HG02884 (cell line): ENCODE data around the gene RABIF.

ENCODE experiments used
- ATAC-seq: cut with Tn5 transposase; IDR thresholded peaks from one replicate; pipeline ENCODE4 v1.9.1; 2021; ENCODE audit warnings: mild to moderate bottlenecking, moderate library complexity; ENCODE audit not compliant: unreplicated experiment

RABIF gene

GRCh38 chr1:202879128-202879527 lies 9.8 kb downstream of the RABIF start:
- no peak for ATAC-seq

- no peak for ATAC-seq
Measured at GRCh38 chr1:202873026-202873425, 15.9 kb downstream of the RABIF start.

DNA sequence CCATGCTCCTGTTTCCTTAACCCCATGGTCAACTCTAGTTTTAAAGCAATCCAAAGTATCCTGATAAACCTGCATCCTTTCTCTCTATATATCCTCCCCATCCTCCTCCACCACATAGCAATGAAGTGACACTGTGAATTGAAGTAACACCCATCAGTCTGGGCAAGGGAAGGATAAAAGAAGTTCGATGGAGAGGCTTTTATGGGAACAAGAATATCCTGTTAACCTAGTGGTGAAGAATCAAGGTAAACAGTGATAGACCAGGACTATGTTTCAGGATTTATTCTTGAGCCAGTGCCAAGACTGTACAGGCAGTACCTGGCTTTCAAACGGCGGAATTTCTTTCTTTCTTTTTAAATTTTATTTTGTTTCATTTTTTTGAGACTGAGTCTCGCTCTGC lies 17.6 kb downstream of the RABIF start:
- ATAC-seq, result no peak

DNA sequence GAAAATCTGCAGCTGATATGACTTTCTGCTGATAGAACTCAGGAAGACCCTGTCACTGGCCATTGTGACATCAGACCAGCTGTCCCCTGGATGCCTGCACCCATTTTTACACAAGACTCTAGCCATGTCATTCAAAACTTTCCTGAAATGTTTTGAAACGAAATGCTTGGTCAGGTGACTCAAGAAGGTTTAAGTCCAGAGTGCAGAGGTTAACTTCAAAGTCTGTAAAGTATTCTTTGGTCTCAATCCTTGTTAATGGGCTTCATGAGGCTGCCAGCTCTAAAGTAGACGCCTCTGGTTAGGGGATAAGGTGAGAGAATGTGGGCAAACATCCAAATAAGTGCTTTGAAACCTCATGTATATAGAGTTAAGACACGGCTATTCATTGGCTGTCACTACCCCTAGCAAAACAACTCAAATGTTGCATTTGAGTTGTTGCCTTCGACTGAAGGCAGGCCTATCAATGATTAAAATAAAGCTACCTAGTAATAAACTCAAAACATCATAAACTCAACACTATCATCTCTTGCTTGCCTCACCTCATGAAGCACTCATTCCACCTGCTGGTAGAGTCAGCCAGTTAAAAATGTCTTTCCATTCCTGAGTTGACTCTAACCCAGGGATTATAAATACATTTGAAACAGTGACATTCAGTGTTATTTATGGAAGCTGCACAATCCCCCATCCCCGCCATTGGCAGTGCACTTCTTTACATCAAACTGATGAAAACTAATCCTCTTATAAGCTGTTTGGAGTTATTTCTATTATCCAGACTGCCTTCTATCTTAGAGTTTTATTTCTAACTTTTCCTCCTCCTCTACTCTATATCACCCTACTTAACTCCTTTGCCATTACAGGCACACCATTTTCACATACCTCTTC lies 26.0 kb downstream of the RABIF start:
- no peak for ATAC-seq

DNA sequence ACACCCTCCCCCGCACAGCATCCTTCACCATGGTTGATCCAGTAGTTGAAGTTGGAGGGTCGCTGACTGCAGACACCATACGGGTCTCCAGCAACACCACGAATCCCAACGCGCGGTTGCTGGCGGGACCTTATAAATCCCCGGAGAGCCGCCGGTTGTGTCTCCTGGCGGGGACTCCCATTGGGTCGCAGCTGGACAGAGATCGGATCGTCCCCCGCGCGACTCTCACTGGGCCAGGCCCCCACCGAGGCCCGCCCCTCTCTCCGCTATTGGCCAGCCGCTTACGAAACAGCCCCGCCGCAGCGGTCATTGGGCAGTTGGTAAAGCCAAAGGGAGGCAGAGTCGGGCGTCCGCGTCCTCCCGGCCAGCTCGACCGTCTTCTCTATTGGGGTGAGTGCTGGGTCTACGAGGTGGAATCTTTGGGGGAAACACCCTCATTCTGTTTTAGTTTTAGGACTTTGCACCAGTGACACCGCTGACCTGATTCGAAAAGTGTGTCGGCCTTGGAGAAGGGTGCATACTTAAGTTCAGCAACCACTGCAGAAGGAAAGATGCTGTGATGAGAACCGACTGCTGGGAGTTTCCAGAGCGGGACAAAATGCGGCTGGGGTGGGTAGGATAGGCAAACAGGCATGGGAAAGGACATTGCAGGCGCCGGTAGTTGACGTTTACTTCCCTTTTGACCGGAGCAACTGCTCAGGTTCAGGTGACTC lies 27.4 kb downstream of the RABIF start:
- peak; percentile 75 for ATAC-seq

GRCh38 chr1:202860744-202861419 lies 28.1 kb downstream of the RABIF start:
- ATAC-seq, result peak; percentile 30

DNA sequence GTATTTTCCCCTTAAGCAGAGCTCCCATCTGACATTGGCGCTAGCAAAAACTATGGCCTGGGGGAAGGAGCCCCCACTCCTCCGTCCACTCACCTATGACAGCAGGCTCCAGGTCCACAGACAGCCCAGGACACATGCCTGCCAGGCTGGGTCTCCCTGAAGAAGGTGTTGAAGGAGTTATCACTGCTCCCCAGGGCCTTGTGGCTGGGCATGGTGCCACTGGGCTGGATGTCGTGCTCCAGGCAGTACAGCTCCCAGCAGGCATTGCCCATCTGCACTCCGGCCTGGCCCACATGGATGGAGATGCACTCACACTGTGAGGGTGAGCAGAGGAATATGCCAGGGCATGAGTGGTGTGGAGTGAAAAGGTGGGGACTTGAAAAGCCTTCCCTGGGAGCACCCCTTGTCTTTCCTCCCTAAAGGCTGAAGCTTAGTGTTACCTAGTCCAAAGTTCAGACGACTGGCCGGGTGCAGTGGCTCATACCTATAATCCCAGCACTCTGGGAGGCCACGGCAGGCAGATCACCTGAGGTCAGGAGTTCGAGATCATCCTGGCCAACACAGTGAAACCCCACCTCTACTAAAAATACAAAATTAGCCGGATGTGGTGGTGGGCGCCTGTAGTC lies 30.0 kb downstream of the RABIF start:
- no peak for ATAC-seq

- no peak for ATAC-seq
Measured at GRCh38 chr1:202858331-202858730, 30.6 kb downstream of the RABIF start.

DNA sequence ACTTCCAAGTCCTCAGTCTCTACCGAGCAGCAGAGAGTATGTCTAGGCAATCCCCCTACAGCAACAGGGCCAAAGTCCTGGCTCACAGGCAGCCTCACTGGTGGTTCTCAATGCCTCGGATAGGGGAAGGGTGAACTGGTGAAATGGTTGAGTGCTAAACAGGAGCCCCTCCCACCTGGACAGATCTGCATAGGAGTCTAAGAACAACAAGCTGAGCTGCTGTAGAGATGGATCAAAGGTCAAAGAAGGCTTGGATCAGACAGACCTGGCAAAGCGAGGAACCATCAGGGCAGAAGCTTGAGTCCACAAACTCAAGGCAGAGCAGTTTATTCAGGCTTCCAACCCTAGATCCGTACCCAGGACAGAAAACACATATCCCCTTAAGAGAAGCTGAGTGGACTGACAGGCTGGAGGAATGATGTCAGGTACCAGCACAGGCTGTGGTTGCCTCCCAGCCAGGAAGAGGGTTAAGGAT lies 31.8 kb downstream of the RABIF start:
- ATAC-seq, result no peak

- no peak for ATAC-seq
Measured at GRCh38 chr1:202856014-202856413, 32.9 kb downstream of the RABIF start.

GRCh38 chr1:202854787-202855186 lies 34.2 kb downstream of the RABIF start:
- no peak for ATAC-seq

DNA sequence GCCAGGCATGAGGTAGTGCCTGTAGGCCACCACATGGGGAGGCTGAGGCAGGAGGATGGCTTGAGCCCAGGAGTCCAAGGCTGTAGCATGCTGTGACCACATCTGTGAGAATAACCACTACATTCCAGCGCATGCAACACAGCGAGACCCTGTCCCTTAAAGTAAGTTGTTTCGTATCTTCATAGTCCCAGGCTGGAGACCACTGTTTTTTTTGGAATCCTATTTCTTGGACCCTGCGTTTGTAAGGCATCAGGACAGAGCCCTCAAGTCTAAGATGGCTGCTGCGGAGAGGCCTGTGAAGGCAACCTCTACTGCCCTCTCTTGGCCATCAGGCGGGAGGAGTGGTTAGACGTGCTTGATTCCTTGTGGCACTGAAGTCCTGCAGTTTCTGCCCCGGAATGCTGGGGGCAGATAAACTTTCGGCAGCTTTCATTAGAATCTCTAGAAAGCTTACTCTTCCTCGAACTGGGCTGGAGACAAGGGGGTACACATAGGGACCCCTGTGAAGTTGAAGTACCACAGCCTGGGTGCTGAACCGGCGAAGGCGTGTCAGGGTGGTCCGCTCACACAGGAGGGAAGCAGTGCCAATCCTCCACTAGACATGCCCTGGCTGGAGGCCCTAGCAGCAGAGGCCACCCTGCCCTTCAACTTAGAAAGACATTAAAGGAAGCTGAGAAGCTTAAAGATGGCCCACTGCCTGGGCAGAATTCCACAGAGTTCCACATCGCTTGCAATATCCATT lies 36.6 kb downstream of the RABIF start:
- no peak for ATAC-seq

DNA sequence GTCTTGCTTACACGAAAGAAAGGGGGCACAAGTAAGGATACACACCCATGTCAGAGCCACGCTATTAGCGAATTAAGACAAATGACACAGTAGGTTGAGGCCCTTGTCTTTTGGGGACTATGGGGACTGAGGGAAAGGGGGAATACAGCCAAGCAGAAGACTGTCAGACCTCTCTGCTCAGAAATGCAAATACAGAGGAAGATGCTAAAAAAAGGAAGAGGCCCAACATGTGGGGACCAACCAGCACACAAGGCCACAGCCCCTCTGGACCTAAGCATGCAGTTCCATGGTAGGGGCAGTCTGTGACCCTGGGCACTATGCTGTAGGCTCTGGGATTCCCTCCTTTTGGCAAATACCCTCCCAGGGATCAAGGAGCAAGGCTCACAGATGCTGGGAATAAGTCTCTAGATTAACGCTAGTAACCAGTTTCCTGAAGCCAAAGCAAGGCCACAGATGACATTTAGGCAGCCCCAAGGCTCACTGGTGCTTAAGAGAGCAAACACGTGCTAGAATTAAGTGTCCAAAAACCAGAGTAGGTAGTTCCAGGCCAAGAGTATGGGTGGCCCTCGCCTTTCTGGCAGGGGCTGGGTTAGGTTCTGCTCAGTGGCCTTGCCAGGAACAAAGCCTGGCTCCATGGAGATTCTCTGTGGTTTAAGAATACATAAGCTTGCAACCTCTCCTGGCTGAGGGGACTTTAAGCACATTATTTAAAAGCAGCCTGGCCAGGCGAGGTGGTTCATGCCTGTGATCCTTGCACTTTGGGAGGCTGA lies 38.2 kb downstream of the RABIF start:
- ATAC-seq, result no peak

GRCh38 chr1:202848191-202848542 lies 40.8 kb downstream of the RABIF start:
- peak; percentile 88 for ATAC-seq

DNA sequence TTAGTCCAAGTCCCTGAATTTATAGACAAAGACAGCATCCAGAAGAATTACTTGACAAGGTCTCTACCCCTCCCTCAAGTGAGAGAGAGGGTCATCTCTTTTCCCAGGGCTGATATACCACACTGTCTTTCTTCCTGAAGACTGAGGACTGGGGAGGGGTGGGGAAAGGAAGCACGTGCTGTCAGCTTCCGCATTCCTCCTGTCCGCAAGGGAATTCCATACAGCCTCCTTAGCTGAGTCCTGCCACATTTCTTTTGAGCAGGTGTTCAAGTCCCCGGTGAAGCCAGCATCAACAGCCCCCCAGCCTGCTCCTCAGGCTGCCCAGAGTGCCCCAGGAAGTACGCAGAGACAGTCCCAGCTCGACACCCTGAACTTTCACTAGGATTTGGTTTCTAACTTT lies 44.0 kb downstream of the RABIF start:
- no peak for ATAC-seq

- ATAC-seq, result no peak
Measured at GRCh38 chr1:202844259-202844658, 44.7 kb downstream of the RABIF start.

DNA sequence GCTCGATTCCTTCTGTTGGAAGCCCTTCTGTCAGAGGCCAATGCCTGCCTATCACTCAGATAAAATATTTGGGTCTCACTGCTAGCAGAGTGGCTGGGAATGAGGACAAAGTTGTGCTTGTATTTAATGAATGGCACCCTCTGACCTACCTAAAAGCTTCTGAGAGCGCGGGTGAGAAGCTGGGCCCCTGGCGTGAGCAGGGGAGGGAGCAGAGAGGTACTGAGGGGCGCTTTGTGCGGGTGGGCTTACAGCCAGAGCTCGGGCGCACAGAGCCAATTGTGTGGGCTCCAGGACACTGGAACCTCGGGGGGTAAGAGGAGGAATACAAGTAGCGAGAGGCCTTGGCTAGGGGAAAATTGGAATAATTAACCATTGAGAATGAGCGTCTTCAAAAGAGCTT lies 45.9 kb downstream of the RABIF start:
- no peak for ATAC-seq

GRCh38 chr1:202837746-202838262 lies 51.1 kb downstream of the RABIF start:
- ATAC-seq, result no peak

- ATAC-seq, result no peak
Measured at GRCh38 chr1:202836623-202837403, 52.1 kb downstream of the RABIF start.
